ENCODE data around the gene TASOR.
"Not testable (repeated sequence)": the region's sequence is repeated elsewhere in the genome, so short reads cannot be mapped to it uniquely, and the experiment has no call there.

GRCh38 chr3:56718809-56719208 is 35.7 kb upstream of the TASOR start:
- not testable (repeated sequence) for TF ChIP-seq CTCF, POLR2A (IDR thresholded peaks at IDR 0.05)
